ENCODE results near the gene SCARF1.

Gene SCARF1

GRCh38 chr17:1598399-1599095 is 47.0 kb downstream of the SCARF1 start:
- no peak for TF ChIP-seq CTCF (IDR thresholded peaks at IDR 0.05)
- peaks cover 12% of the 10 kb centered on the region for H3K27me3 Mint-ChIP-seq (ENCODE audit: low read depth, poor library complexity)
- H3K9me3 Mint-ChIP-seq, result peaks cover 20% of the 10 kb centered on the region
- no peak overlapping the region for H3K4me3 Mint-ChIP-seq
- no peak overlapping the region for H3K27ac Mint-ChIP-seq
- H3K36me3 Mint-ChIP-seq (ENCODE audit: low read depth), result peaks cover 12% of the 10 kb centered on the region
- peaks cover 1% of the 10 kb centered on the region for H3K4me1 Mint-ChIP-seq
- DNase-seq, result no peak

GRCh38 chr17:1597861-1598342 is 47.6 kb downstream of the SCARF1 start:
- Mint-ChIP-seq H3K4me3 (no peak overlapping the region), H3K9me3 (peaks cover 20% of the 10 kb centered on the region), H3K4me1 (peaks cover 8% of the 10 kb centered on the region), H3K27me3 (ENCODE audit: low read depth, poor library complexity) (peaks cover 12% of the 10 kb centered on the region), H3K36me3 (ENCODE audit: low read depth) (peaks cover 12% of the 10 kb centered on the region), H3K27ac (no peak overlapping the region)
- TF ChIP-seq CTCF (IDR thresholded peaks at IDR 0.05), result no peak
- no peak for DNase-seq

GRCh38 chr17:1593630-1593931 is 52.0 kb downstream of the SCARF1 start:
- no peaks in the 10 kb centered on the region for H3K36me3 Mint-ChIP-seq (ENCODE audit: low read depth)
- no peak overlapping the region for H3K27ac Mint-ChIP-seq
- peaks cover 7% of the 10 kb centered on the region for H3K27me3 Mint-ChIP-seq (ENCODE audit: low read depth, poor library complexity)
- H3K9me3 Mint-ChIP-seq, result no peaks in the 10 kb centered on the region
- H3K4me1 Mint-ChIP-seq, result peaks cover 28% of the 10 kb centered on the region
- H3K4me3 Mint-ChIP-seq, result no peak overlapping the region
- TF ChIP-seq CTCF (IDR thresholded peaks at IDR 0.05), result no peak
- no peak for DNase-seq

- no peaks in the 10 kb centered on the region for H3K36me3 Mint-ChIP-seq (ENCODE audit: low read depth)
- no peak overlapping the region for H3K4me3 Mint-ChIP-seq
- no peak for TF ChIP-seq CTCF (IDR thresholded peaks at IDR 0.05)
- no peak for DNase-seq
- H3K4me1 Mint-ChIP-seq, result peaks cover 28% of the 10 kb centered on the region
- peaks cover 7% of the 10 kb centered on the region for H3K27me3 Mint-ChIP-seq (ENCODE audit: low read depth, poor library complexity)
- H3K9me3 Mint-ChIP-seq, result no peaks in the 10 kb centered on the region
- no peak overlapping the region for H3K27ac Mint-ChIP-seq
These were observed 52.5 kb downstream of the SCARF1 start for GRCh38 chr17:1592751-1593629.

GRCh38 chr17:1591474-1592090 is 54.0 kb downstream of the SCARF1 start:
- H3K9me3 Mint-ChIP-seq, result no peaks in the 10 kb centered on the region
- no peak for DNase-seq
- H3K4me1 Mint-ChIP-seq, result peaks cover 42% of the 10 kb centered on the region
- H3K27me3 Mint-ChIP-seq (ENCODE audit: low read depth, poor library complexity), result no peaks in the 10 kb centered on the region
- H3K4me3 Mint-ChIP-seq, result no peak overlapping the region
- TF ChIP-seq CTCF (IDR thresholded peaks at IDR 0.05), result no peak
- no peaks in the 10 kb centered on the region for H3K36me3 Mint-ChIP-seq (ENCODE audit: low read depth)
- H3K27ac Mint-ChIP-seq, result no peak overlapping the region
